Measurements from ENCODE around the gene HRH3.

HRH3 gene

GRCh38 chr20:62228982-62229545 is 9.0 kb upstream of the HRH3 start:
- Histone ChIP-seq H3K4me3 (ENCODE audit: low read depth, low read length) (no peak overlapping the region), H3K79me2 (ENCODE audit: control insufficient read depth, insufficient read depth, low read length, unreplicated experiment) (no peaks in the 10 kb centered on the region), H3K4me1 (ENCODE audit: control insufficient read depth, insufficient read depth, low read length, unreplicated experiment) (no peaks in the 10 kb centered on the region), H2AFZ (ENCODE audit: low read length, unreplicated experiment) (no peak overlapping the region), H3K36me3 (ENCODE audit: insufficient read depth, low read length) (no peaks in the 10 kb centered on the region), H3K27me3 (ENCODE audit: insufficient read depth, low read length) (peaks cover 35% of the 10 kb centered on the region), H3K27ac (ENCODE audit: low read depth, low read length) (no peak overlapping the region)

- no peak overlapping the region for H3K4me3 ChIP-seq (ENCODE audit: low read depth, low read length)
- no peaks in the 10 kb centered on the region for H3K4me1 ChIP-seq (ENCODE audit: control insufficient read depth, insufficient read depth, low read length, unreplicated experiment)
- H3K27ac ChIP-seq (ENCODE audit: low read depth, low read length): no peak overlapping the region
- H3K27me3 ChIP-seq (ENCODE audit: insufficient read depth, low read length): peaks cover 43% of the 10 kb centered on the region
- H3K79me2 ChIP-seq (ENCODE audit: control insufficient read depth, insufficient read depth, low read length, unreplicated experiment): no peaks in the 10 kb centered on the region
- no peak overlapping the region for H2AFZ ChIP-seq (ENCODE audit: low read length, unreplicated experiment)
- H3K36me3 ChIP-seq (ENCODE audit: insufficient read depth, low read length): no peaks in the 10 kb centered on the region
Measured at GRCh38 chr20:62227977-62228958, 8.2 kb upstream of the HRH3 start.

GRCh38 chr20:62227591-62227976 is 7.5 kb upstream of the HRH3 start:
- no peaks in the 10 kb centered on the region for H3K36me3 ChIP-seq (ENCODE audit: insufficient read depth, low read length)
- H2AFZ ChIP-seq (ENCODE audit: low read length, unreplicated experiment): no peak overlapping the region
- no peaks in the 10 kb centered on the region for H3K4me1 ChIP-seq (ENCODE audit: control insufficient read depth, insufficient read depth, low read length, unreplicated experiment)
- H3K27me3 ChIP-seq (ENCODE audit: insufficient read depth, low read length): peaks cover 50% of the 10 kb centered on the region
- H3K27ac ChIP-seq (ENCODE audit: low read depth, low read length): no peak overlapping the region
- H3K4me3 ChIP-seq (ENCODE audit: low read depth, low read length): no peak overlapping the region
- H3K79me2 ChIP-seq (ENCODE audit: control insufficient read depth, insufficient read depth, low read length, unreplicated experiment): no peaks in the 10 kb centered on the region

GRCh38 chr20:62226707-62227590 is 6.9 kb upstream of the HRH3 start:
- H3K27ac ChIP-seq (ENCODE audit: low read depth, low read length): no peak overlapping the region
- H3K36me3 ChIP-seq (ENCODE audit: insufficient read depth, low read length): no peaks in the 10 kb centered on the region
- no peaks in the 10 kb centered on the region for H3K79me2 ChIP-seq (ENCODE audit: control insufficient read depth, insufficient read depth, low read length, unreplicated experiment)
- no peak overlapping the region for H2AFZ ChIP-seq (ENCODE audit: low read length, unreplicated experiment)
- H3K4me1 ChIP-seq (ENCODE audit: control insufficient read depth, insufficient read depth, low read length, unreplicated experiment): no peaks in the 10 kb centered on the region
- H3K27me3 ChIP-seq (ENCODE audit: insufficient read depth, low read length): peaks cover 56% of the 10 kb centered on the region
- H3K4me3 ChIP-seq (ENCODE audit: low read depth, low read length): no peak overlapping the region

- Histone ChIP-seq H3K36me3 (ENCODE audit: insufficient read depth, low read length) (no peaks in the 10 kb centered on the region), H3K4me1 (ENCODE audit: control insufficient read depth, insufficient read depth, low read length, unreplicated experiment) (no peaks in the 10 kb centered on the region), H2AFZ (ENCODE audit: low read length, unreplicated experiment) (no peak overlapping the region), H3K27me3 (ENCODE audit: insufficient read depth, low read length) (peaks cover 65% of the 10 kb centered on the region), H3K79me2 (ENCODE audit: control insufficient read depth, insufficient read depth, low read length, unreplicated experiment) (no peaks in the 10 kb centered on the region), H3K27ac (ENCODE audit: low read depth, low read length) (no peak overlapping the region), H3K4me3 (ENCODE audit: low read depth, low read length) (no peak overlapping the region)
Measured at GRCh38 chr20:62225820-62226635, 6.0 kb upstream of the HRH3 start.

- H3K36me3 ChIP-seq (ENCODE audit: insufficient read depth, low read length): no peaks in the 10 kb centered on the region
- H3K27ac ChIP-seq (ENCODE audit: low read depth, low read length): no peak overlapping the region
- H3K79me2 ChIP-seq (ENCODE audit: control insufficient read depth, insufficient read depth, low read length, unreplicated experiment): no peaks in the 10 kb centered on the region
- H3K27me3 ChIP-seq (ENCODE audit: insufficient read depth, low read length): peaks cover 73% of the 10 kb centered on the region
- no peaks in the 10 kb centered on the region for H3K4me1 ChIP-seq (ENCODE audit: control insufficient read depth, insufficient read depth, low read length, unreplicated experiment)
- no peak overlapping the region for H3K4me3 ChIP-seq (ENCODE audit: low read depth, low read length)
- no peak overlapping the region for H2AFZ ChIP-seq (ENCODE audit: low read length, unreplicated experiment)
Measured at GRCh38 chr20:62225026-62225425, 4.9 kb upstream of the HRH3 start.

- no peaks in the 10 kb centered on the region for H3K4me1 ChIP-seq (ENCODE audit: control insufficient read depth, insufficient read depth, low read length, unreplicated experiment)
- H3K27ac ChIP-seq (ENCODE audit: low read depth, low read length): no peak overlapping the region
- H3K4me3 ChIP-seq (ENCODE audit: low read depth, low read length): no peak overlapping the region
- H3K27me3 ChIP-seq (ENCODE audit: insufficient read depth, low read length): peaks cover 77% of the 10 kb centered on the region
- H3K79me2 ChIP-seq (ENCODE audit: control insufficient read depth, insufficient read depth, low read length, unreplicated experiment): no peaks in the 10 kb centered on the region
- no peak overlapping the region for H2AFZ ChIP-seq (ENCODE audit: low read length, unreplicated experiment)
- H3K36me3 ChIP-seq (ENCODE audit: insufficient read depth, low read length): no peaks in the 10 kb centered on the region
Measured at GRCh38 chr20:62224113-62224855, 4.2 kb upstream of the HRH3 start.

- H3K27ac ChIP-seq (ENCODE audit: low read depth, low read length): no peak overlapping the region
- no peak overlapping the region for H2AFZ ChIP-seq (ENCODE audit: low read length, unreplicated experiment)
- H3K4me1 ChIP-seq (ENCODE audit: control insufficient read depth, insufficient read depth, low read length, unreplicated experiment): no peaks in the 10 kb centered on the region
- no peak overlapping the region for H3K4me3 ChIP-seq (ENCODE audit: low read depth, low read length)
- peaks cover 84% of the 10 kb centered on the region for H3K27me3 ChIP-seq (ENCODE audit: insufficient read depth, low read length)
- no peaks in the 10 kb centered on the region for H3K79me2 ChIP-seq (ENCODE audit: control insufficient read depth, insufficient read depth, low read length, unreplicated experiment)
- H3K36me3 ChIP-seq (ENCODE audit: insufficient read depth, low read length): no peaks in the 10 kb centered on the region
Measured at GRCh38 chr20:62223571-62223970, 3.5 kb upstream of the HRH3 start.

GRCh38 chr20:62222972-62223371 is 2.9 kb upstream of the HRH3 start:
- H3K36me3 ChIP-seq (ENCODE audit: insufficient read depth, low read length): no peaks in the 10 kb centered on the region
- H3K27me3 ChIP-seq (ENCODE audit: insufficient read depth, low read length): peaks cover 90% of the 10 kb centered on the region
- H3K27ac ChIP-seq (ENCODE audit: low read depth, low read length): no peak overlapping the region
- H2AFZ ChIP-seq (ENCODE audit: low read length, unreplicated experiment): no peak overlapping the region
- no peak overlapping the region for H3K4me3 ChIP-seq (ENCODE audit: low read depth, low read length)
- H3K4me1 ChIP-seq (ENCODE audit: control insufficient read depth, insufficient read depth, low read length, unreplicated experiment): no peaks in the 10 kb centered on the region
- H3K79me2 ChIP-seq (ENCODE audit: control insufficient read depth, insufficient read depth, low read length, unreplicated experiment): no peaks in the 10 kb centered on the region

Data from ACC112 (cell line).